ENCODE data around the gene GRIPAP1.

DNA sequence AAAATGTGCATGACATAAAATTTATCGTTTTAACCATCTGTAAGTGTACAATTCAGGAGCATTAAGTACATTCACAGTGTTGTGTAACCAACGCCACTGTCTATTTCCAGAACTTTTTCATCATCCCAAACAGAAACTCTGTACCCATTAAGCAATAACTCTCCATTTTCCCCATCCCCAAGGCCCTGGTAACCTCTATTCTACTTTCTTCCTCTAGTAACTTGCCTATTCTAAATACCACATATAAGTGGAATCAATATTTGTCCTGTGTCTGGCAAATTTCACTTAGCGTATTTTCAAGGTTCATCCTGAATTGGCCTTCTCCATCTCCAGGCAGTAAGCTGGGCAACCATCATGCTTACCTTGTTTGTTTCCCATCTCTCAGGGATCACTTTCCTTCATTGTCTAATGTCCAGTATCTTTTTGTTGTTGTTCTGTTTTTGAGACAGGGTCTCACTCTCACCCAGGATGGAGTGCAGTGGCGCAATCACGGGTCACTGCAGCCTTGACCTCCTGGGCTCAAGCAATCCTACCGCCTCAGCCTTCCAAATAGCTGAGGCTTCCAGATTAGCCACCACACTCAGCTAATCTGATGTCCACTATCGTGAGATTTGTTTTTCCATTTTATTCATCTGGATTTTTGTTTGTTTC lies 17.7 kb upstream of the GRIPAP1 start:
- TF ChIP-seq POLR2A (IDR thresholded peaks at IDR 0.05; ENCODE audit: low read depth, low read length) (no peak), SPI1 (IDR thresholded peaks at IDR 0.05; ENCODE audit: low read depth, low read length) (no peak), TAF1 (IDR thresholded peaks at IDR 0.05; ENCODE audit: low read depth, low read length) (no peak), POLR2AphosphoS5 (IDR thresholded peaks at IDR 0.05; ENCODE audit: low read depth, low read length) (no peak)

All from GM12891 (cell line).